WI38 (cell line): ENCODE measurements around the gene SIK2.

ENCODE experiments used
- H3K4me3 ChIP-seq: 2 replicates; pipeline ENCODE4 v1.5.1; 2011; ENCODE audit warnings: low read depth, mild to moderate bottlenecking, control low read depth, low read length
- CTCF ChIP-seq: IDR thresholded peaks from 2 replicates; pipeline ENCODE4 v1.5.1; 2012; ENCODE audit warnings: low read depth, mild to moderate bottlenecking, control low read depth, low read length

Gene SIK2

GRCh38 chr11:111739299-111739698 lies 137.1 kb downstream of the SIK2 start:
- no peak overlapping the region for H3K4me3 ChIP-seq
- no peak for TF ChIP-seq CTCF

- H3K4me3 ChIP-seq: no peak overlapping the region
- TF ChIP-seq CTCF: no peak
Measured at GRCh38 chr11:111741751-111742150, 139.5 kb downstream of the SIK2 start.

GRCh38 chr11:111743700-111744099 lies 141.5 kb downstream of the SIK2 start:
- no peak overlapping the region for H3K4me3 ChIP-seq
- no peak for TF ChIP-seq CTCF

- peak overlapping the region; percentile 29; the same call in 1 of the 2 replicates for H3K4me3 ChIP-seq
- TF ChIP-seq CTCF: no peak
Measured at GRCh38 chr11:111745719-111746504, 143.7 kb downstream of the SIK2 start.

- TF ChIP-seq CTCF: no peak
- H3K4me3 ChIP-seq: no peak overlapping the region
Measured at GRCh38 chr11:111748035-111748804, 146.0 kb downstream of the SIK2 start.

GRCh38 chr11:111749646-111750045 lies 147.4 kb downstream of the SIK2 start:
- no peak for TF ChIP-seq CTCF
- no peak overlapping the region for H3K4me3 ChIP-seq

- no peak for TF ChIP-seq CTCF
- no peak overlapping the region for H3K4me3 ChIP-seq
Measured at GRCh38 chr11:111756097-111756496, 153.8 kb downstream of the SIK2 start.
